Colonic mucosa (tissue), 4 donors: ENCODE results near the gene AVPR1B. TPM values are rescaled to one million over a fixed set of nuclear protein-coding genes. Genes with fewer than 3 reads are reported as not detected.
"Not testable (repeated sequence)": the region's sequence is repeated elsewhere in the genome, so short reads cannot be mapped to it uniquely, and the experiment has no call there.

Experiments
- DNase-seq: peaks from one replicate; pipeline ENCODE4 v3.0.0-alpha.2; 2020
- H3K27ac ChIP-seq: fragments of 200-600 bp; one replicate; pipeline ENCODE4 v1.8.0; 2021
- H3K27me3 ChIP-seq: fragments of 200-600 bp; one replicate; pipeline ENCODE4 v1.8.0; 2021
- H3K36me3 ChIP-seq: fragments of 200-600 bp; one replicate; pipeline ENCODE4 v1.8.0; 2021
- H3K4me1 ChIP-seq: fragments of 200-600 bp; one replicate; pipeline ENCODE4 v1.8.0; 2021; ENCODE audit warnings: mild to moderate bottlenecking
- H3K4me3 ChIP-seq: fragments of 200-600 bp; one replicate; pipeline ENCODE4 v1.8.0; 2021
- H3K9ac ChIP-seq, 2 donors: one replicate each; pipeline ENCODE4 v1.7.0; 2013; ENCODE audit warnings: control low read depth in 2 of 2, low read depth in 2 of 2, low read length in 2 of 2
- H3K9me3 ChIP-seq: fragments of 200-600 bp; one replicate; pipeline ENCODE4 v1.8.0; 2021
- intact Hi-C: fragments of 100-400 bp; cut with DNase I; formaldehyde crosslinking; loops from one replicate; pipeline ENCODE4 v1.14.1; 2022
- total RNA-seq, 2 donors: library from RNA; stranded (reverse); fragmentation: NEBNext Ultra II Directional in 1 of 2; extraction: Animal tissue kit (Norgen Biotek cat#: 25700) in 1 of 2; gene quantifications; one replicate each; pipeline ENCODE4 v1.2.1, GENCODE V29; 2021
- TF ChIP-seq, protein P1 (sequence below): fragments of 200-600 bp; IDR thresholded peaks from one replicate; pipeline ENCODE4 v1.8.0; 2022; ENCODE audit warnings: antibody characterized with exemption, mild to moderate bottlenecking
- donor health status: healthy.
- donor health status: DM: no; HTN: no; CAD: no.
- donor health status: DM: no; HTN: no; CAD: no.

Gene AVPR1B
- total RNA-seq, 2 donors from 2014 or later: 0.13 to 0.89 TPM

- no peak overlapping the region for H3K4me3 ChIP-seq
- no peaks in the 10 kb centered on the region for H3K4me1 ChIP-seq
- no peaks in the 10 kb centered on the region for H3K9me3 ChIP-seq
- DNase-seq: no peak
- H3K9ac ChIP-seq: no peak overlapping the region
- TF ChIP-seq, protein P1, sequence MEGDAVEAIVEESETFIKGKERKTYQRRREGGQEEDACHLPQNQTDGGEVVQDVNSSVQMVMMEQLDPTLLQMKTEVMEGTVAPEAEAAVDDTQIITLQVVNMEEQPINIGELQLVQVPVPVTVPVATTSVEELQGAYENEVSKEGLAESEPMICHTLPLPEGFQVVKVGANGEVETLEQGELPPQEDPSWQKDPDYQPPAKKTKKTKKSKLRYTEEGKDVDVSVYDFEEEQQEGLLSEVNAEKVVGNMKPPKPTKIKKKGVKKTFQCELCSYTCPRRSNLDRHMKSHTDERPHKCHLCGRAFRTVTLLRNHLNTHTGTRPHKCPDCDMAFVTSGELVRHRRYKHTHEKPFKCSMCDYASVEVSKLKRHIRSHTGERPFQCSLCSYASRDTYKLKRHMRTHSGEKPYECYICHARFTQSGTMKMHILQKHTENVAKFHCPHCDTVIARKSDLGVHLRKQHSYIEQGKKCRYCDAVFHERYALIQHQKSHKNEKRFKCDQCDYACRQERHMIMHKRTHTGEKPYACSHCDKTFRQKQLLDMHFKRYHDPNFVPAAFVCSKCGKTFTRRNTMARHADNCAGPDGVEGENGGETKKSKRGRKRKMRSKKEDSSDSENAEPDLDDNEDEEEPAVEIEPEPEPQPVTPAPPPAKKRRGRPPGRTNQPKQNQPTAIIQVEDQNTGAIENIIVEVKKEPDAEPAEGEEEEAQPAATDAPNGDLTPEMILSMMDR: no peak
- no peaks in the 10 kb centered on the region for H3K36me3 ChIP-seq
- intact Hi-C loops: no loop called here
- H3K27ac ChIP-seq: no peak overlapping the region
- no peaks in the 10 kb centered on the region for H3K27me3 ChIP-seq
Measured at GRCh38 chr1:206070627-206071304, 46.4 kb downstream of the AVPR1B start.

- H3K27ac ChIP-seq: no peak overlapping the region
- no peak for DNase-seq
- no peaks in the 10 kb centered on the region for H3K27me3 ChIP-seq
Measured at GRCh38 chr1:206068314-206068713, 48.9 kb downstream of the AVPR1B start.

GRCh38 chr1:206067486-206068227 is 49.5 kb downstream of the AVPR1B start:
- Histone ChIP-seq H3K36me3 (no peaks in the 10 kb centered on the region), H3K27me3 (no peaks in the 10 kb centered on the region), H3K9me3 (no peaks in the 10 kb centered on the region), H3K4me1 (no peaks in the 10 kb centered on the region), H3K4me3 (no peak overlapping the region), H3K9ac (no peak overlapping the region), H3K27ac (no peak overlapping the region)
- intact Hi-C loops: no loop called here
- no peak for DNase-seq
- TF ChIP-seq, protein P1: no peak

More at GRCh38 chr1:206068314-206068713, 48.9 kb downstream of the AVPR1B start:
- Histone ChIP-seq H3K4me3 (no peak overlapping the region), H3K4me1 (no peaks in the 10 kb centered on the region), H3K9ac (no peak overlapping the region), H3K9me3 (no peaks in the 10 kb centered on the region), H3K36me3 (no peaks in the 10 kb centered on the region)
- intact Hi-C loops: no loop called here
- TF ChIP-seq, protein P1: no peak

DNA sequence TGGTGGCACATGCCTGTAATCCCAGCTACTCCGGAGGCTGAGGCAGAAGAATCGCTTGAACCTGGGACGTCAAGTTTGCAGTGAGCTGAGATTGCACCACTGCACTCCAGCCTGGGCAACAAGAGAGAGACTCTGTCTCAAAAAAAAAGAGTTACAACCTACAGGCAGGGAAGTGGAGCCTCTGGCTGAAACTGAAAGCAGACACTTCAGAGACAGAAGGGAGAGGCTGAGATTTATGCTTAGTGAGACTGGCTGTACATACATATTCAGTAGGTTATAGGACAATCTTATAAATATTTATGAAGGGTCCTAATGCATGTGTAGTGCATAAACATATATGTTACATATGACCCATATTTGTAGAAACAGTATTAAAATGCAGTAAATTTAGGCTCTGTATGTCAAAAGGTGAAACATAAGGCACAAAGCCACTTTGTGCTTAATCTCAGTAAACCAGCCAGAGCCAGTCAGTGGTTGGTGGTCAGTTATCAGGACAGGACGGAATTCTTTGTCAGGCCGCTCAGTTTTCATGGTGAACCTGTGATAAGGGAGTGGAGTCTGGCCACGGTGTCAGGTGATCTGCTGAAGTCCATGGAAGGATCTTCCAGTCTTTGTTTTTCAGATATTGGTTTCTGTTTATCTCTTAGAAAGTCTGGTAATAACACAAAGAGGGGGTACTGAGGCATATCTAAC is 50.6 kb downstream of the AVPR1B start:
- H3K27me3 ChIP-seq: no peaks in the 10 kb centered on the region
- TF ChIP-seq, protein P1: no peak
- intact Hi-C loops: no loop called here
- no peak overlapping the region for H3K9ac ChIP-seq
- no peaks in the 10 kb centered on the region for H3K9me3 ChIP-seq
- no peak overlapping the region for H3K4me3 ChIP-seq
- no peaks in the 10 kb centered on the region for H3K4me1 ChIP-seq
- no peak overlapping the region for H3K27ac ChIP-seq
- no peaks in the 10 kb centered on the region for H3K36me3 ChIP-seq
- no peak for DNase-seq

DNA sequence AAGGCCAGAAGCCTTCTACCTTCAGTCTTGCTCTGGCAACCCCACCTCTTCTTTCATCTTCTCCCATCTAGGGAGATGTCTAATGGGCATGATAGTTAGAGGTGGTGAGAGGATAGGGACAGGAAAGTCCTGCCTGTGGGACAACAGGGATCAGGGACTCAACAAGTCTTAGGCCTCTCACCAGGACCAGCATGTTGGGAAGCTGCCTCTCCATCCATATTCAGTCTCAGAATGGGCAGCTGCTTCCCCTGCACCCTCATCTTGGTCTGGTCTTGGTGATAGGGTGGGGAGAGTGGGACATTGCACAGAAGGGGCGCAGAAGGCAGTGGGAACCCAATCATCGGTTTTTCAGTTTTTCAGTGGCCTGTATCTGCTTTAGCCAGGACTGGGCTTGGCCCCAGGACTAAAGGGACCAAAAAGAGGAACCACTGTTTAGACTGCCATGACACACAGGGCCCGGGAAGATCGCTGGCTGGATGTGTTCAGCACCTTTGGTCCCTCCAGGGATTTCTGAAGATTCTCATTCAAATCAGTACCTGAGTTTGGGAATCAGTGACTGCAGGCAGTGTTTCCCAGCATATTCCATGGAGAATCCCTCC is 51.5 kb downstream of the AVPR1B start:
- DNase-seq: no peak
- intact Hi-C loops: no loop called here
- Histone ChIP-seq H3K9ac (no peak overlapping the region), H3K27me3 (no peaks in the 10 kb centered on the region), H3K36me3 (no peaks in the 10 kb centered on the region), H3K27ac (no peak overlapping the region), H3K4me3 (no peak overlapping the region), H3K4me1 (no peaks in the 10 kb centered on the region), H3K9me3 (no peaks in the 10 kb centered on the region)
- TF ChIP-seq, protein P1: no peak

GRCh38 chr1:206064501-206064900 is 52.7 kb downstream of the AVPR1B start:
- H3K27ac ChIP-seq, H3K9me3 ChIP-seq, intact Hi-C loops, H3K4me1 ChIP-seq, H3K9ac ChIP-seq, H3K27me3 ChIP-seq, H3K36me3 ChIP-seq, H3K4me3 ChIP-seq, DNase-seq: not testable (repeated sequence)

- H3K27me3 ChIP-seq, intact Hi-C loops, H3K4me1 ChIP-seq, H3K4me3 ChIP-seq, H3K9ac ChIP-seq, H3K36me3 ChIP-seq, H3K27ac ChIP-seq, H3K9me3 ChIP-seq, DNase-seq: not testable (repeated sequence)
Measured at GRCh38 chr1:206064001-206064400, 53.2 kb downstream of the AVPR1B start.
